ENCODE data around the gene BRF1.
"Not testable (repeated sequence)": the region's sequence is repeated elsewhere in the genome, so short reads cannot be mapped to it uniquely, and the experiment has no call there.

BRF1 gene

DNA sequence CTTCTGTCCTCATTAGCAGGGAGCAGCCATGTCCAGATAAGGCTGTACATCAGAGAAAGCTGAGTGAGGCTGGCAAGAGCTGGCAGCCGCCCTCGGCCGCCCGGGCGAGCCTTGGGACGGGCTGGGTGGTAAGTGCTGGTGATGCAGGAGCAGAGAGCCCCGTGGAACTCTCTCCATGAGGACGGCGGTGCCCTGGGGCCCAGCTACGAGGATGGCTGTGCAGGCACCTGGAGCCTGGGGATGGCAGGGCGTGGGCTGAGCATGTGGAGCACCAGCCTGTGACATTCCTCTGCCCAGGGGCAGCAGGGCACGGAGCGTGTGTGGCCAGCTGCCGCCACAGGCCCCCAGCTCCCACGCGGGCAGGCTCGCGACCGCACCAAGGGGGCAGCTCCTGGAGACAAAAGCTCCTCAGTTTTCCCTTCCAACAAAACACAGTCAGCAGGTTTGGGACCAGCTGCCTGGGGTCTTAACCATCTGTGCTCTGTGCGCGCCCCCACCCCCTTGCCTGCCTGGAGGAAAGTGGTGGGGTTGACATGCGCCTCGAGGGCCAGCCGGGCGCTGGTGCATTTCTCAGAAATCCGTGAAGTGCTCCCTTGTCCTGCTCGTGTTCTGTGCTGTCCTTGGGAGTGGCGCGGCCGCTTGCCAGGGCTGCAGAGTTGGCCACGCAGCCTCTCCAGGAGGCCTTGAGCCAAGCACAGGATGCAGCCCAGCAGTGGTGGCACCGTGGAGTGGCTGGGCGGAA, 35.1 kb upstream of the BRF1 start:
- no peak overlapping the region for H3K9ac ChIP-seq
- TF ChIP-seq CTCF (IDR thresholded peaks at IDR 0.05) = no peak
- H3K79me2 ChIP-seq = peaks cover 67% of the 10 kb centered on the region
- H3K27me3 ChIP-seq (ENCODE audit: control insufficient read depth, insufficient read depth, low read length) = no peaks in the 10 kb centered on the region
- H3K27ac ChIP-seq = no peak overlapping the region
- H3K36me3 ChIP-seq (ENCODE audit: control insufficient read depth, insufficient read depth, low read length) = no peaks in the 10 kb centered on the region
- H3K4me2 ChIP-seq (ENCODE audit: low read length) = no peak overlapping the region
- H3K9me3 ChIP-seq (ENCODE audit: control insufficient read depth, low read length) = no peaks in the 10 kb centered on the region
- H2AFZ ChIP-seq = no peak overlapping the region
- no peak overlapping the region for H3K4me3 ChIP-seq (ENCODE audit: low read depth, low read length)
- peaks cover 25% of the 10 kb centered on the region for H3K4me1 ChIP-seq

- H3K27me3 ChIP-seq (ENCODE audit: control insufficient read depth, insufficient read depth, low read length); H3K4me3 ChIP-seq (ENCODE audit: low read depth, low read length); H2AFZ ChIP-seq; H3K9me3 ChIP-seq (ENCODE audit: control insufficient read depth, low read length); H3K36me3 ChIP-seq (ENCODE audit: control insufficient read depth, insufficient read depth, low read length); H3K27ac ChIP-seq; H3K9ac ChIP-seq; H3K4me2 ChIP-seq (ENCODE audit: low read length): not testable (repeated sequence)
- Histone ChIP-seq H3K79me2 (peaks cover 74% of the 10 kb centered on the region), H3K4me1 (peaks cover 25% of the 10 kb centered on the region)
Observed at GRCh38 chr14:105335231-105335542, 34.4 kb upstream of the BRF1 start.

- Histone ChIP-seq H3K27ac (no peak overlapping the region), H3K4me2 (ENCODE audit: low read length) (no peak overlapping the region), H3K79me2 (peaks cover 76% of the 10 kb centered on the region), H3K27me3 (ENCODE audit: control insufficient read depth, insufficient read depth, low read length) (no peaks in the 10 kb centered on the region), H3K4me3 (ENCODE audit: low read depth, low read length) (no peak overlapping the region), H3K36me3 (ENCODE audit: control insufficient read depth, insufficient read depth, low read length) (no peaks in the 10 kb centered on the region), H3K9me3 (ENCODE audit: control insufficient read depth, low read length) (no peaks in the 10 kb centered on the region), H2AFZ (no peak overlapping the region), H3K9ac (no peak overlapping the region), H3K4me1 (peaks cover 27% of the 10 kb centered on the region)
- no peak for TF ChIP-seq CTCF (IDR thresholded peaks at IDR 0.05)
Observed at GRCh38 chr14:105334383-105335230, 33.8 kb upstream of the BRF1 start.

GRCh38 chr14:105333613-105334364, 33.0 kb upstream of the BRF1 start:
- no peaks in the 10 kb centered on the region for H3K27me3 ChIP-seq (ENCODE audit: control insufficient read depth, insufficient read depth, low read length)
- no peak overlapping the region for H3K27ac ChIP-seq
- H3K79me2 ChIP-seq = peaks cover 77% of the 10 kb centered on the region
- TF ChIP-seq CTCF (IDR thresholded peaks at IDR 0.05) = no peak
- H3K4me2 ChIP-seq (ENCODE audit: low read length) = no peak overlapping the region
- H3K36me3 ChIP-seq (ENCODE audit: control insufficient read depth, insufficient read depth, low read length) = no peaks in the 10 kb centered on the region
- no peak overlapping the region for H2AFZ ChIP-seq
- H3K9me3 ChIP-seq (ENCODE audit: control insufficient read depth, low read length) = no peaks in the 10 kb centered on the region
- H3K9ac ChIP-seq = no peak overlapping the region
- peaks cover 33% of the 10 kb centered on the region for H3K4me1 ChIP-seq
- H3K4me3 ChIP-seq (ENCODE audit: low read depth, low read length) = no peak overlapping the region

DNA sequence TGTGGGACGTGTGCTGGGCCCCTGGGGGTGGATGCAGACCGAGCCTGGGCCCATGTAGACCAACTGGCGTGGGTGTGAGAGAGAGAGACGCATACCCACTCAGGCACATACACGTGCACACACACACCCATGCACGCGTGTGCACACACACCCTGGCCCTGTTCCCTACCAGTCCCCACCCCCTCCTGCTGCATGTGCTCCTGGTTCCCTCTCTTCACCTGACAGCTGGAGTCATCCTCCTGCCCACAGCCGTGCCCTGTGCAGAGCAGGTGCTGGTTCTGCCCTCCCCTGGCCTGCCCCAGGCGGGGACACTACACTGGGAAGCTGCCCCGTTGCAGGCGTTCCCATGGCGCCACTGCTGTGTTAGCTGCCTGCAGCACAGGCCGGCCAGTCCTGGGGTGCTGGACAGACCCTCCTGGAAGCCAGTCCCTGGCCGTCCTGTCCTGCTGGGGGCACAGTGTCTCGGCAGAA, 32.3 kb upstream of the BRF1 start:
- H3K27me3 ChIP-seq (ENCODE audit: control insufficient read depth, insufficient read depth, low read length) = no peaks in the 10 kb centered on the region
- no peak for TF ChIP-seq CTCF (IDR thresholded peaks at IDR 0.05)
- H2AFZ ChIP-seq = no peak overlapping the region
- H3K9me3 ChIP-seq (ENCODE audit: control insufficient read depth, low read length) = no peaks in the 10 kb centered on the region
- H3K27ac ChIP-seq = no peak overlapping the region
- no peak overlapping the region for H3K9ac ChIP-seq
- H3K4me3 ChIP-seq (ENCODE audit: low read depth, low read length) = no peak overlapping the region
- H3K4me1 ChIP-seq = peaks cover 34% of the 10 kb centered on the region
- H3K4me2 ChIP-seq (ENCODE audit: low read length) = no peak overlapping the region
- no peaks in the 10 kb centered on the region for H3K36me3 ChIP-seq (ENCODE audit: control insufficient read depth, insufficient read depth, low read length)
- H3K79me2 ChIP-seq = peaks cover 77% of the 10 kb centered on the region

Measured in parathyroid adenoma (tissue), 2 donors.